Stimulated activated CD4-positive, alpha-beta T cell treated with anti-CD3 and anti-CD28 coated beads, Interleukin-12 subunit alpha, Interleukin-12 subunit beta, amount 100 ng/mL, for 48 hours (primary cell): ENCODE data around the gene ZIC2.
"Not testable (repeated sequence)": the region's sequence is repeated elsewhere in the genome, so short reads cannot be mapped to it uniquely, and the experiment has no call there.

Experiments
- DNase-seq, 3 donors: peaks; one replicate each; pipeline ENCODE4 v3.0.0-alpha.2; 2020; ENCODE audit warnings: low read depth in 2 of 3, low spot score in 1 of 3

The ZIC2 gene

DNA sequence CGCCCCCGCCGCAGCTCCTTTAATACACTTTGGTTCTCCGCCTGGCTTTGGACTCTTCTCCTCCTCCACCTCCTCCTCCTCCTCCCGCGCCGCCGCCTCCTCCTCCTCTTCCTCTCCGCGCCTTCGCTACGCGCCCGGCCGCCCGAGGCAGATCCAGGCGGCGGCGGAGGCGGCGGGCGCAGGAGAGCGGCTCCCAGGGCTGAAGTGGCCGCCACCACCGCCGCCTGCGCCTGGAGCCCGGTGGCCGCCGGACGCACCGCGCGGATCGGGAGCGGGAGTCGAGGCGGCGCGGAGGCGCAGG, at the start of gene ZIC2:
Gene ZIC2, plus strand, starts transcription at position 50 of the 301 bp plus-strand sequence. CDS start 281 bp downstream, outside the sequence.
- DNase-seq: no peak

DNA sequence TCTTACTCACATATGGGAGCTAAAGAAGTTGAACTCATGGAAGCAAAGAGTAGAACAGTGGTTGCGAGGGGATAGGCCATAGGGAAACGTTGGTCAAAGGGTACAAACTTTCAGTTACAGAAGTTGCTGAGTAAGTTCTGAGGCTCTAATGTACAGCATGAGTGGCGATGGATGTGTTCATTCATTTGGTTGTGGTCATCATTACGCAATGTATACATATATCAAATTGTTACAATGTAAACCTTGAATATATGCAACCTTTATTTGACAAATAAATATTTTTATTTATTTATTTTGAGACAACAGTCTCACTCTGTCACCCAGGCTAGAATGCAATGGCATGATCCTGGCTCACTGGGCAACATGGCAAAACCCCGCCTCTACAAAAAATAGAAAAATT, 48.7 kb upstream of the ZIC2 start:
- DNase-seq: no peak

DNA sequence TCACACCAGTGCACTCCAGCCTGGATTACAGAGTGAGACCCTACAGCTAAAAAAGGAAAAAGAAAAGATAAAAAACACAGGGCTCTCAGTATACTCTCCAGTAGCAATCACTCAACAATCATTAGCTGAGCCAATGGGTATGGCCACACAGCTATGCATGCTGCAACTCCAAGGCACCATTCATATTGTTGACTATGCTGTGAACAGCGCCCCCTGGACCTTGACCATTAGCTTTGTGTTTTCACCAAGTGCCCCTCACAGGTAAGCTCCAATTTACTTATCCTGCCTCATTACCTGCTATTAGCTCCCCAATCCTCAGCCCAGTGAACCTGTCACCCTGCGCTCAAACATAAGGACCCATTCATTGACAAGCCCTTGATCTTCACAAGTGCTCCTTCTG, 45.8 kb upstream of the ZIC2 start:
- DNase-seq: no peak

DNA sequence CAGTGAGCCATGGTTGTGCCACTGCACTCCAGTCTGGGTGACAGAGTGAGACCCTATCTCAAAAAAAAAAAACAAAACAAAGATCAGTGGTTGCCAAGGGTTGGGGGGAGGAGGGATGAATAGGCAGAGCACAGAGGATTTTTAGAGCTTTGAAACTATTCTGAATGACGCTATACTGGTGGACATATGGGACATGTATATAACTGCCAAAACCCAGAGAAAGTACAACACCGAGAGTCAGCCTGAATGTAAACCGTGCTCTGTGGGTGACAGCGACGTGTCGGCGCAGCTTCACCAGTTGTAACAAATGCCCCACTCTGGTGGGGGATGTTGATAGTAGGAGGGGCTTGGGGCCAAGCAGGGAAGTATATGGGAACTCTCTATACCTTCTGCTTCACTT, 42.9 kb upstream of the ZIC2 start:
- DNase-seq: no peak

DNA sequence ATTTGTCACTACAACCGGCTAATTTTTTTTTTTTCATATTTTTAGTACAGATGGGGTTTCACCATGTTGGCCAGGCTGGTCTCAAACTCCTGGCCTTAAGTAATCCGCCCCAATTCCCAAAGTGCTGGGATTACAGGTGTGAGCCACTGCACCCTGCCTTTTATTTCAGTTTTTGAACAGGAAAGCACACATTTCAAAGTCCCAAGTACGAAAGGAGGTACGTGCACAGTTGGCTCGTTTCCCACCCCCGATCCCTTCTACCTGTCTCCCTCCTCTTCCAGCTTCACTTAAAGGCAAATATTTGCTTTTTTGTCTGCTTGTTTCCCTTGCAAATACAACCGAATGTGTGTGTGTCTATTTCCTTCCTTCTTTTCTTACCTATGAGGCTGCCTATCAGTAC, 40.5 kb upstream of the ZIC2 start:
- DNase-seq: no peak

DNA sequence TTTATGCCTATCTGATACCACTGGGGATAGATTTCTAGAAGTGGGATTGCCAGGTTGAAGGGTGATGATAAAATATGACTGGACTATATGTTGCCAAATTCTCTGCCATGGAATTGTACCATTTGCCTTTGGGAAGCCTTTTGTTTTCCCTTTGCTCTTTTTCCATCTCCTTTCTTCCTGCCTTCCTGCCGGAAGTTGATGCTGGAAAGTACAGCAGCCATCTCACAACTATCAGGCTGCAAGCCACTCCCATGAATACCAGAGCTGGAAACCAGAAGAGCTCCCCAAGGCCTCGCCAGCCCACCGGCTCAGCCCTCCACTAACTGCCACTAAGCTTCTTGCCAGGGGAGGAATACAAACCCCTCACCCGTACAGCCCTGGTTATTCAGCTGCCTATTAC, 39.7 kb upstream of the ZIC2 start:
- no peak for DNase-seq

DNA sequence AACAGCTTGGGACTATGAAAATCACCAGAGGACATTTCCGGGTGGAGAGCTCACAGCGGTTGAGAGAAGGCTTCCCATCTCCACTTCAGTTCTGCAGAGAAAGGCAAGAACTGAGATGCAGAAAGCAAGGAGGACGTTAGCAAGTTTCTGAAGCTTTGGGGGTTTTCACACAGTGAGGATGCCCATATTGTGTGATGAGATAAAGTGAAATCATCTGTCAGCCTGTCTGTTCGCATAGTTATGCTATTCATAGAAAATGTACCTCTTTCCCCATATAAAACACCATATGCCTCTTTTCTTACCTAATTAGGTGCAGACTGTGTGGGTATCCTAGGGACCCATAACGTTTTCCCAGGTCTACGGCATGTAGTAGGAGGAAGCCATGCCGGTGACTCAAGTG, 37.5 kb upstream of the ZIC2 start:
- DNase-seq: no peak

DNA sequence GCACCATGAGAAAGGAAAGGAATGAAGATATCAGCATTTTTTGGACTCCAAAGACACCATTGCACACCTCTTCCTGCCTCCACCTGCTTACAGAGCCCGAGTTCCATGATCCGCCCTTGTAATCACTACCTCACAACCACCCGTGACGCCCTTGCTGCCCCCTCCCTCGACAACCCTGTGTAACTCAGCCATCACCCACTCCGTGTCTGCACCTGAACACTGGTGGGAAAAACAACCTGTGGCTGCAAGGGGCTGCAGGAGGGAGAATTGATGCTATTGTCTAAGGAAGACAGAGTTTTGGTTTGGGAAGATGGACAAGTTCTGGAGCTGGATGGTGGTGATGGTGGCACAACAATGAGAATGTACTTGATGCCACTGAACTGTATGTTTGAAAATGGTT, 37.0 kb upstream of the ZIC2 start:
- no peak for DNase-seq

DNA sequence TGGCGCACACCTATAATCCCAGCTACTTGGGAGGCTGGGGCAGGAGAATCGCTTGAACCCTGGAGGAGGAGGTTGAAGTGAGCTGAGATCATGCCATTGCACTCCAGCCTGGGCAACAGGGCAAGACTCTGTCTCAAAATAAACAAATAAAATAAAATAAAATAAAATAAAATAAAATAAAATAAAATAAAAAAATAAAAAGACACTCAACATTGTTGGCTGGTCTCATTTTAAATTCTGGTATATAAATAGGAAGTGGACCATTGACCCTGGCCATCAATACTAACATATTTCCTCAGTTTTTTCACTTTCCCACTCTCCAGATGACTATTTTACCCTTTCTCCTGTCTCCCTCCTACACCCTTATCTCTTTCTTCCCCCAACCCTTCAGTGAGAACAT, 36.1 kb upstream of the ZIC2 start:
- not testable (repeated sequence) for DNase-seq

DNA sequence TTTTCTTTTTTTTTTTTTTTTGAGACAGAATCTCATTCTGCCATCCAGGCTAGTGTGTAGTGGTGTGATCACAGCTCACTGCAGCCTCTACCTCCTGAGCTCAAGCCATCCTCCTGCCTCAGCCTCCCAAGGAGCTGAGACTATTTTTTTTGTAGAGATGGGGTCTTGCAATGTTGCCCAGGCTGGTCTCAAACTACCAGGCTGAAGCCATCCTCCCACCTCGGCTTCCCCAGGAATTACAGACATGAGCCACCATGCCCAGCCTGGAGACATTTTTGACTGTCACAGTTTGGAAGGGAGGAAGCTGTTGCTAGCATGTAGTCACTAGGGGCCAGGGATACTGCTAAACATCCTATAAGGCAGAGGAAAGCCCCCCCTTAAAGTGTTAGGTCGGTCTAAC, 33.9 kb upstream of the ZIC2 start:
- no peak for DNase-seq

DNA sequence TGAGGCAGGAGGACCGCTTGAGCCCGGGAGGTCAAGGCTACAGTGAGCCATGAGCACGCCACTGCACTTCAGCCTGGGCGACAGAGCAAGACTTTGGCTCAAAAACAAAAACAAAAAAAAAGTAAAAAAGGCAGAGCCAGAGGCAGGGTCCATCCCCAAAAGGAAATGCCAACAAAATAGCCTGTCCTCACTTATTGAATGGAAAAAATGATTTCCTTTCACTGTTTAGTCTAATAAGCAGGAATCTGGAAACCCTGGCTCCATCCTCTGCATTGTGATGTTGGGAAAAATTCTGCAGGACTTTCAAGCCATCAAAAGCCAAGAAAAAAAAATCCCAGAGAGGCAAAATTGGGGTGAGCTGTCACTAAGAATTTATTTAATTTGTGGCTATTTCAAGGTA, 33.2 kb upstream of the ZIC2 start:
- no peak for DNase-seq

DNA sequence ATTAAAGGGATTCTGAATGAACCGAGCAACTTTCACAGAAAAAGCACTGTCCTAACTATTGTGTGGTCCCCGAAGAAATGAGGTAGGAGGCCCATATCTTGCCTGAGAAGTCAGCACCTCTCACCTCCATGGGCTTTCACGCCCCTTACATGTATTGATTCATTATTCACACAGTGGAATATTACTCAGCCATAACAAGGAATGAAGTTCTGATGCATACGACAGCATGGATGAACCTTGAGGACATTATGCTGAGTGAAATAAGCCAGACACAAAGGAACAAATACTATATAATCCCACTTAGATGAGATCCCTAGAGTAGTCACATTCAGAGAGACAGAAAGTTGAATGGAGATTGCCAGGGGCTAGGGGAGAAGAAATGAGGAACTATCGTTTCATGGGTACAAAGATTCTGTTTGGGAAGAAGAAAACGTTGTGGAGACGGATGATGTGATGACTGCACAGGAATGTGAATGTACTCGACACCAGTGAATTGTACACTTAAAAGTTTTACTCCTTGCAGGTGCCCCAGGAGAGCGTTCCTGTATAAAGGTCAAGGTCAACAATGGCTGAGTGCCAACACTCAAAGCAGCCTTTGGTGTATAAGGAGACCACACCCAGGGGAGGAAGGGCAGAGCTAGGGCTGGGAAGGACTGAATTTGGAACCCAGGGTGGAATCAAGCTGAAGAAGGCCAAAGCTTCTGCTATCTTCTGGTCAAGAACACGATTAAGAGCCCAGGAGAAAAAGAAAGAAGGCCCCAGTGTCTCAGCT, 32.5 kb upstream of the ZIC2 start:
- no peak for DNase-seq

DNA sequence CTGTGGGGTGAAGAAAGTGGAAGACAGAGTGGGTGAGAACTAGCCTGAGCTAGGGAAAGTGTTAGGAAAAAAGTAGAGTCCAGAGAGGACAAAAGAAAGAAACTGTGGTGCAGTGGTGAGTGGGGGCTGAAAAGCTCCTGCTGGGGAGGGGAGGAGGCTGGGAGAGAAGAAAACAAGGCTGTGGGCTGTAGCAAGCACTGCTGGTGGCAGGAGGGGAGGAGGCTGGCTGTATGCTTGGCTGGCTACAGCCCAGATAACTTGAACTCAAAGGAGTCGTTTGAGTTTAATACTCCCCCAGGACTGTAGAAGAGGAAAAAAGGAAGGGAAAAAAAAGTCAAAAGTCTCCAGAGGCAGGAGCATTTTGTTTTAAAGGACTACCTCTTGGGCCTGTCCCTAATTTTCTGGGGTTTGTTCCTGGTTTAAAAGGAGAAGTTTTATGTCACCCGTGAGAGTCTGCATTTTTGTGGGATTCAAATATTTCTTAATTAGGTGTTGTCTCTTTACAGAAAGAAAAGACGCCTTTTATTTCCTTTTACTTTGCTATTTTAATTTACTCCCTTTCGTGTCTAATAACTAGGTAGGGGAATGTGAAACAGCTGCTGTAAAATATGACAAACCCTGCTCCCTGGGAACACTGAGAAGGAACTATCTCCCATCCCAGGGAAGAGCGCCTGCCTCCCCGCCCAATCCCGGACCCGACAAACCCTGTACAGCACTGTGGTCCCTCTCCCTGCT, 31.7 kb upstream of the ZIC2 start:
- DNase-seq: no peak

DNA sequence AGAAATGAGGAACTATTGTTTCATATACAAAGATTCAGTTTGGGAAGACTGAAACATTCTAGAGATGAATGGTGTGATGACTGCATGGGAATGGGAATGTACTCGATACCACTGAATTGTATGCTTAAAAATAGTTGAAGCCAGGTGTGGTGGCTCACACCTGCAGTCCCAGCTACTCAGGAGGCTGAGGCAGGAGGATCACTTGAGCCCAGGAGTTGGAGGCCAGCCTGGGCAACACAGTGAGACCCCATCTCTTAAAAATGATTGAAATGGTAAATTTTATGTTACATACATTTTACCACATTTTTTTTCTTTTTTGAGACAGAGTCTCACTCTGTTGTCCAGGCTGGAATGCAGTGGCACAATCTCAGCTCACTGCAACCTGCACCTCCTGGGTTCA, 29.9 kb upstream of the ZIC2 start:
- DNase-seq: not testable (repeated sequence)

DNA sequence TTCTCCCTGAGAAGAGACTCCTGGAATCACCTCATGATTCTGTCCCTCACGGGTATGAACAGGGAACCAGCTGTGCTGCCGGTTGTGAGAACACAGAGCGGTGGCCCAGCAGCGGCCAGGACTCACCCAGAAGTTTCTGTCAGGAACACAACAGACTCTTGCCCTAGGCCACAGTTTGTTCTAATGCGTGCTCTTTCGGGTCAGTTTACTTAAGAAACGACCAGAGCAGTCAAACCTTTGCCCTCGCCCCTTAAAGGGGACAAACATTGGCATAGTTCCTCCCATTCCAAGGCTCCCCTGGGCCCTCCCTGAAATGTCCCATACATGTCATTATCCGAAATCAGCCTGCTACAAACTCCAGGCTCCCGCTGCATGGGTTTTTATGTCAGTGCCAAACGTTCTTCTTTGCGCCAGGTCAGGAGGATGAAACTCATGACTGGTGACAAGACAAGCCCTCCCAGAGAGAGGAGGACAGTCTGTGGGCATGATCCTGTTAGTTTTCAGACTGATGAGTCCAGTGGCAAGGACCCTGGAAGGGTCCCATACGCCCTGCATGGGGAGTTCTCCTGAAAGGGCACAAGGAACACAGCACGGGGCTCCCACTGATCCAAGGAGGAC, 28.3 kb upstream of the ZIC2 start:
- DNase-seq: no peak

DNA sequence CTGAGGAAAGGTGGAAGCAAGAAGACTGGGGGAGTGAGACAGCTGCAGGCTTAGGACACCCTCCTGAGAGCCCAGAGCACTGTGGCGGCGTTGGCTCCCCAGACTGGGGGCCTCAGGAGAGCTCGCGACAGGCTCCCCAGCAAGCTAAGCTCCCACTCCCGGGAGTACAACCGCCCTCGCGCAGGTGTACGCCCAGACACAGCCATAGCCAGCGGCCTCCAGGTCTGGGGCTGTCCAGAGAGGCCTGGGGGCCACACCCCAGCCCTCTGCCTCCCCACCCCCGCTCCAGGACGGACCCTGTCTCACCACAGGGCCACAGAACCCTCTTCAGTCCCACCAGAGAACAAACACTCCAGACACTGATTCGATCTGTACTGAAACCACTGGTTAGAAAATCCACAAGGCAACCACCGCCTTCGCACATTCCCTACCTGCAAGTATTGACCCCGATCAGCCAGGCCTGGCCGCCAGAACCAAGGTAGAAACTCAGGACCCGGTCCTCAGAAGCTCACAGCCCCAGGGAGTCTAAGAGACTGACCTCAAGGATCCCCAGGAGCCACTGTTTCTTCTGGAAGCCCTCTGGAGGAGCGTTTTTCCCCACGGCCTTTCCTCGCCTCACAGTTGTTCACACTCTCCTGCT, 26.4 kb upstream of the ZIC2 start:
- no peak for DNase-seq

DNA sequence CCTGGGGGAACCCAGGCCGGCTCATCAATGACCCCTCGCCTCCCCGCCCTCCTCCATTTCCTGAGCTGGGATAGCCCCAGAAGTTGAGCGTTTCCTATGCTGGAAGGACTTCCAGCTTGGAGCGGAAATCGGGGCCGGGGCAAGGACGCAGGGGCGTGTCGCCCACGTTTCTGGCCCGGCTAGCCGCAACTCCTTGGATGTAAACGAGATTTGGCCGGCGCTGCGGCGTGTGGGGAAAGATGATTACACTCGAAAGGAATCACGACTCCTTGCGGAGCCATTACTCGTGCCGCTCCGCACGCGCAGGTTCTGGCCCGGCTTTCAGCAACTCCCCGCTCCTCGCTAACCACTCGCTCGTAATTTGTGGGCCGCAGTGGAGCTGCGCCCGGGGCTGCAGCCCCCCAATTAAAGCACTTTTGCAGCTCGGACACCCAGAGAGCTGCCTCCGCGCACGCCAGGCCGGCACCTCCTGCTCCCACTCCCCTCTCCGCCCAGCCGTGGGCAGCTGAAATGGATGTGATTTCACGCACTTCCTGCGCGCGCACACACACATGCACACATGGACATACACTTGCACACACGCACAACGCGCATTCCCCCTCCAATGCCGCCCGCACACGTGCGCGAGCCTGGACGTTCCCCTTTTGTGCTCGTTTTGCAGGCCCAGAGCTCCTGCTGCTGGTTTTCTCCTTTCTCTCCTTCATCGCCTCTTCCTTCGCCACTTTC, 25.7 kb upstream of the ZIC2 start:
- DNase-seq: no peak

DNA sequence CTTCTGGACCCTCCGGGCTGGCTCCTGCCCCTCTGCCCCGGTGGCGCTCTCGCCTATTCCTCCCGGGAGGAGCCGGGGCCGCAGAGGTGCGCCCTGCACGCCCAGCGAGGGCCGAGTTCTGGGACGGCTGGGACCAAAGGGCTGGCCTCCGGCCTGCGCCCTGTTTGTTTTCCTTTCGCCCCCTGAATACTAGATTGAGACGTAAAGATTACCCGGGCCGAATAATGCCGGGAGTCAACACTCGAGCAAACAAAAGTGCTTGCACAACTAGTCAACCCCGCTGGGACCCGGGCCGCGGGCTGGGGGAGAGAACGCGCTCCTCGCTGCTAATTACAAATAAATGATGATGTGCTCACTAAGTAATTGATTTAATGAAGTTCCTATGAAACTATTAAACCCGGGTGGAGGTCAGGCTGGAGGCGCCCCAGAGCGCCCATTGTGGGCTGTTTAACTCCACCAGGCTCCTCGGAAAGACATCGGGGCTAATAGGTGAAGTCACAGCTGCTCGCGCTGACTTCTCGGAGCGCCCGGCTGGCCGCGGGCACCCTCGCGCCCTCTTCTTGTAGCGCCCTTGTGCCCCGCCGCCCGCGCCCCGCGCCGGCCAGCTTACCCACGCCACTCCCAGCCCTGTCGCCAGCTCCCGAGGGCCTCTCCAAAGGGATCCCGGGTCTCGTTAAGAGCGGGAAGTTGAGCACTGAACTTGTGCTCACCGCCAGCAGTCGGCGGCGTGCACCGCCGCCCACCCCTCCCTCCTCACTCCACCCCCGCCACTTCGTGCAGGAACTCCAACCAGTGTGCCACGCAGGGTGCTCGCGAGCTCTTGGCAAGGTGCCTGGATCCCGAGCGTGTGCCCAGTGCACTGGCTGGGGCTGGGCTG, 24.9 kb upstream of the ZIC2 start:
- DNase-seq: no peak

DNA sequence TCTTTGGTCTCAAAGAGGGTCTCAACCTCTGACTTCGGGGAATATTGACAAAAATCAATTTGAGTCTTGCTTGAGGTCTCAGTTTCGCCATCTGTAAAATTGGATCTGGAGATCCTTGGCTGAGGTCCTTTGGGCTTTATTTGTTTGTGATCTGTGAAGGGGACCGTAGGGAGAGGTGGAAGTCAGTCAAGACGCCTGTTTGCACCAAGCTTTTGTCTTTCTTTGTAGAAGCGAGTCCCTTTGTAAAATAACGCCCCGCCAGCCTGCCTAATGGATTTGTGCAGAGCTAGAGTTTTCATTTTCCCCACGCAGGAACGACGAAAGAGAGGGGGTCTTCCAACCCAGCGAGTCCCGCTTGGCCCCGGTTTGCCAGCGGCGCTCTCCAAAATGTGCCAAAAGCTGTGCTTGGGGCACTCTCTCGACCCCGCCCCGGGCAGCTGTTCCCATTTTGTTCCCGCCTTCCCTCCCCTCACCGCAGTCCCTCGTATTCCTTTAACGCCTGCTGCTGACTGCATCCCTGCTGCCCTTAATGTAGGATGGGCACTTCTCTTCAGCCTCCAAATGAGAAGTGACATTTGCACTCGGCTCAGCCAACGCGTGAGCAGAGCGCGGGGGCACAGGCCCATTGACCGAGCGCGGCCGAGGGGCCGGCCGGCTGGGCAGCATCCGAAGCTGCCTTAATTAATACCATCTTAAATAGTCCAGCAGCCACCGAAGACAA, 23.0 kb upstream of the ZIC2 start:
- no peak for DNase-seq

DNA sequence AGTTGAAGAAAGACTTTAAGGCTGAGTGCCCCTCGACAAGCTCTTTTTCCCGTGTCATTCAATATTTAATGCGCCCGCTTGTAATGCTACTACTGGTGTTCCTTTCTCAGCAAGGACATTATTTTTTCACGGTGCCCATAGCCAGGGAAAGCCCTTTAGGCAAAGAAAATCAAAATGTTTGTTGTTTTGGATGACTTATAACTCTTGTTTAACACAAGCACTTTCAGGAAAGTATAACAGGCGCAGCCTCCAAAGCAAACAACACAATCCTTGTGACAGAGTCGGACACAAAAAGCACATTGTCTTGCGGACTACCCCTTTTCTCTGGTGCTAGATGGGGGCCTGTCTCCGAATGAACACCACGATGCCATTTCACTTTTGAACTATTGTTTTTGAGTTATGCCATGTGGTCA, 22.5 kb upstream of the ZIC2 start:
- no peak for DNase-seq
